ENCODE data around the gene PP2D1. TPM values are rescaled to one million over a fixed set of nuclear protein-coding genes. Genes with fewer than 3 reads are reported as not detected.
A peak's percentile ranks its signal among the peaks of the same experiment; 100 is the strongest.

Gene PP2D1
- total and polyA plus RNA-seq, 2 donors (not counting 1 experiment from before 2014, with no cell fraction given), result not detected

DNA sequence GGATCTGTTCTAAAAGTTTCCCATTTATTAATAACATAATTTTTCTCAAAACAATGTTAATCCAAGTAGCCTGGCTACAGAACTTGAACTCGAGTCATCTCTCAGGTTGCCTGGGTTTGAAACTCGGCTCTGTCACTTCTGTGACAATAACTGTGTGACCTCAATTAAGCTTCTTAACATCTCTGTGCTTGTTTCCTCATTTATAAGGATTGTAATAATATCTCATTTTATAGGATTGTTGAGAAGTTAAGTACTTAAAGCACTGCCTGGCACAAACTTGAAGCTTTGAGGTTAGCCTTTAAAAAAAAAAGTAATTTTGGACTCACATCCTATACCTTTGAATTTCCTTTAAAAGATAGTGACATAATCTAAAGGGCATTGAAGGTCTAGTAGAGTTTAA is 61.7 kb downstream of the PP2D1 start:
- Histone ChIP-seq H3K79me2 (ENCODE audit: control insufficient read depth, insufficient read depth, low read length) (peaks cover 80% of the 10 kb centered on the region), H3K36me3 (ENCODE audit: control insufficient read depth, insufficient read depth, low read length) (peaks cover 4% of the 10 kb centered on the region), H3K4me1 (ENCODE audit: control insufficient read depth, extremely low read depth, insufficient read depth, low read length) (no peaks in the 10 kb centered on the region), H3K4me3 (replicated peaks in 1 of 4; ENCODE audit: control extremely low read depth in 1 of 4, insufficient read depth in 1 of 4, low read depth in 3 of 4, low read length in 4 of 4) (no peak overlapping the region), H2AFZ (ENCODE audit: low read length) (no peak overlapping the region), H3K27ac (ENCODE audit: insufficient read depth, low read length) (no peak overlapping the region), H3K4me2 (ENCODE audit: extremely low read depth, insufficient read depth, low read length) (no peak overlapping the region), H3K27me3 (ENCODE audit: control insufficient read depth, insufficient read depth, low read length) (no peaks in the 10 kb centered on the region), H3K9me3 (ENCODE audit: control insufficient read depth, insufficient read depth, low read depth, low read length) (no peaks in the 10 kb centered on the region), H3K9ac (ENCODE audit: insufficient read depth, low read length) (no peak overlapping the region), H4K20me1 (ENCODE audit: control insufficient read depth, extremely low read depth, insufficient read depth, low read length) (no peaks in the 10 kb centered on the region)
- DNase-seq (ENCODE audit: low read depth in 2 of 2), result no peak
- TF ChIP-seq CTCF (conservative IDR thresholded peaks at IDR 0.05 in 1 of 2, IDR thresholded peaks at IDR 0.05 in 1 of 2; ENCODE audit: low read depth in 1 of 2, low read length in 2 of 2), result no peak
- no peak for TF ChIP-seq EZH2 (IDR thresholded peaks at IDR 0.05; ENCODE audit: low read length, missing control alignments)

- H3K4me2 ChIP-seq (ENCODE audit: extremely low read depth, insufficient read depth, low read length), result peak overlapping the region; percentile 84
- DNase-seq (ENCODE audit: low read depth in 2 of 2), result no peak
- TF ChIP-seq CTCF (conservative IDR thresholded peaks at IDR 0.05 in 1 of 2, IDR thresholded peaks at IDR 0.05 in 1 of 2; ENCODE audit: low read depth in 1 of 2, low read length in 2 of 2), result no peak
- TF ChIP-seq EZH2 (IDR thresholded peaks at IDR 0.05; ENCODE audit: low read length, missing control alignments), result no peak
- no peaks in the 10 kb centered on the region for H3K27me3 ChIP-seq (ENCODE audit: control insufficient read depth, insufficient read depth, low read length)
- peak overlapping the region; percentile 98 for H3K9ac ChIP-seq (ENCODE audit: insufficient read depth, low read length)
- peaks cover 4% of the 10 kb centered on the region for H3K36me3 ChIP-seq (ENCODE audit: control insufficient read depth, insufficient read depth, low read length)
- H3K4me3 ChIP-seq (replicated peaks in 1 of 4; ENCODE audit: control extremely low read depth in 1 of 4, insufficient read depth in 1 of 4, low read depth in 3 of 4, low read length in 4 of 4), result peak overlapping the region; percentile 82 to 98 (median 92)
- peaks cover 59% of the 10 kb centered on the region for H3K79me2 ChIP-seq (ENCODE audit: control insufficient read depth, insufficient read depth, low read length)
- H3K9me3 ChIP-seq (ENCODE audit: control insufficient read depth, insufficient read depth, low read depth, low read length), result no peaks in the 10 kb centered on the region
- H4K20me1 ChIP-seq (ENCODE audit: control insufficient read depth, extremely low read depth, insufficient read depth, low read length), result no peaks in the 10 kb centered on the region
- no peak overlapping the region for H2AFZ ChIP-seq (ENCODE audit: low read length)
- peak overlapping the region; percentile 98 for H3K27ac ChIP-seq (ENCODE audit: insufficient read depth, low read length)
- no peaks in the 10 kb centered on the region for H3K4me1 ChIP-seq (ENCODE audit: control insufficient read depth, extremely low read depth, insufficient read depth, low read length)
These were observed 63.9 kb downstream of the PP2D1 start for GRCh38 chr3:19948226-19948591.

DNA sequence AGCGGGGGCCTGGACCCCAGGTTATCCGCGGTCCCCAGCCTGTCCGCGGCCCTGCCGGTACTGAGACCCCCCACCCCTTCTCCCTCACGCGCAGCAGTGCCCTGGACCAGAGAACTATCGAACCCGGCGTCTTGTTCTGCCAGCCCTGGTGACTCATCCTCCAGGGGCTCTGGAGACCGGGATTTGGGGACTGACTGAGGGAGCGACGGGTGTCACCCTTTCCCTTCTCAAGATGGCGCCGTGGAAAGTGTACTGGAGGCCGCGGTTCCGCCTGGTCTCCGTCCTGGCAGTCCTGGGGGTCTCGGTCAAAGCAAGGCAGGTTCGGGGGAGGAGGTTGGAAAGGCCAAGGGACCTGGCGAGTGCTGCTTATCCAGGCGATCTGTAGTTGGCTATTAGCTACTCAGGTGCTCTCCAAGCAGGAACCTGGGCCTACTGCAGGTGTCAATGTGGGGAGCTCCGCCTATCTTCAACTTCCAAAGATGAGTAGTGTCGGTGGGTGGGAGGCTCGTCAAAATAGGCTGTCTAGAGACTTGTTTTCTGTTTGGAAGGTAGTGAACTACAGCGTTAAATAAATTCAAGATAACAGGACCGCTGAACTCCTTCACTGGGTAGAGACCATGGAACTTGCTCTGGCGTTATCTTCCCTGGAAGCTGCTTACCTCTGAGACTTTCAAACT is 64.4 kb downstream of the PP2D1 start:
- DNase-seq (ENCODE audit: low read depth in 2 of 2), result peak; percentile 46 to 52

More for the DNA sequence above, 64.4 kb downstream of the PP2D1 start:
- Histone ChIP-seq H2AFZ (ENCODE audit: low read length) (peak overlapping the region; percentile 74), H3K27me3 (ENCODE audit: control insufficient read depth, insufficient read depth, low read length) (no peaks in the 10 kb centered on the region), H3K36me3 (ENCODE audit: control insufficient read depth, insufficient read depth, low read length) (peaks cover 4% of the 10 kb centered on the region), H3K4me1 (ENCODE audit: control insufficient read depth, extremely low read depth, insufficient read depth, low read length) (no peaks in the 10 kb centered on the region), H3K9me3 (ENCODE audit: control insufficient read depth, insufficient read depth, low read depth, low read length) (no peaks in the 10 kb centered on the region), H3K4me2 (ENCODE audit: extremely low read depth, insufficient read depth, low read length) (peak overlapping the region; percentile 84), H3K79me2 (ENCODE audit: control insufficient read depth, insufficient read depth, low read length) (peaks cover 54% of the 10 kb centered on the region), H3K27ac (ENCODE audit: insufficient read depth, low read length) (peak overlapping the region; percentile 98), H3K9ac (ENCODE audit: insufficient read depth, low read length) (peak overlapping the region; percentile 98), H4K20me1 (ENCODE audit: control insufficient read depth, extremely low read depth, insufficient read depth, low read length) (no peaks in the 10 kb centered on the region), H3K4me3 (replicated peaks in 1 of 4; ENCODE audit: control extremely low read depth in 1 of 4, insufficient read depth in 1 of 4, low read depth in 3 of 4, low read length in 4 of 4) (peak overlapping the region; percentile 82 to 98 (median 92))
- TF ChIP-seq CTCF (conservative IDR thresholded peaks at IDR 0.05 in 1 of 2, IDR thresholded peaks at IDR 0.05 in 1 of 2; ENCODE audit: low read depth in 1 of 2, low read length in 2 of 2), result no peak
- TF ChIP-seq EZH2 (IDR thresholded peaks at IDR 0.05; ENCODE audit: low read length, missing control alignments), result no peak
